ENCODE results near the gene CCDC138.
"Not testable (repeated sequence)": the region's sequence is repeated elsewhere in the genome, so short reads cannot be mapped to it uniquely, and the experiment has no call there.

CCDC138 gene

GRCh38 chr2:108786354-108787215, at the start of gene CCDC138:
Gene CCDC138, plus strand, starts transcription at chr2:108786771. Its CDS starts 52 bp downstream, at chr2:108786823.
- peak; percentile 84 for DNase-seq

- not testable (repeated sequence) for DNase-seq
These were observed 28.6 kb upstream of the CCDC138 start for GRCh38 chr2:108757973-108758372.

- not testable (repeated sequence) for DNase-seq
These were observed 24.0 kb upstream of the CCDC138 start for GRCh38 chr2:108762618-108763017.

- DNase-seq = not testable (repeated sequence)
These were observed 19.9 kb upstream of the CCDC138 start for GRCh38 chr2:108766671-108767070.

GRCh38 chr2:108767859-108768258, 18.7 kb upstream of the CCDC138 start:
- not testable (repeated sequence) for DNase-seq

- DNase-seq = no peak
These were observed 10.1 kb upstream of the CCDC138 start for GRCh38 chr2:108776475-108776874.

- DNase-seq = no peak
These were observed 7.7 kb upstream of the CCDC138 start for GRCh38 chr2:108778857-108779256.

GRCh38 chr2:108786008-108786353, 590 bp upstream of the CCDC138 start:
- DNase-seq = no peak

- DNase-seq = no peak
These were observed 608 bp downstream of the CCDC138 start for GRCh38 chr2:108787216-108787541.

GRCh38 chr2:108803045-108803736, 16.6 kb downstream of the CCDC138 start:
- DNase-seq = no peak

GRCh38 chr2:108805032-108805431, 18.5 kb downstream of the CCDC138 start:
- no peak for DNase-seq

- no peak for DNase-seq
These were observed 19.2 kb downstream of the CCDC138 start for GRCh38 chr2:108805782-108806181.

GRCh38 chr2:108806371-108807113, 20.0 kb downstream of the CCDC138 start:
- DNase-seq = no peak

GRCh38 chr2:108809936-108810335, 23.4 kb downstream of the CCDC138 start:
- no peak for DNase-seq

- no peak for DNase-seq
These were observed 24.7 kb downstream of the CCDC138 start for GRCh38 chr2:108810993-108811957.

- no peak for DNase-seq
These were observed 27.2 kb downstream of the CCDC138 start for GRCh38 chr2:108813732-108814131.

- no peak for DNase-seq
These were observed 33.9 kb downstream of the CCDC138 start for GRCh38 chr2:108820482-108820881.

- no peak for DNase-seq
These were observed 36.7 kb downstream of the CCDC138 start for GRCh38 chr2:108823286-108823685.

GRCh38 chr2:108824316-108825070, 37.9 kb downstream of the CCDC138 start:
- no peak for DNase-seq

GRCh38 chr2:108825254-108825653, 38.7 kb downstream of the CCDC138 start:
- DNase-seq = no peak

GRCh38 chr2:108825736-108826135, 39.2 kb downstream of the CCDC138 start:
- no peak for DNase-seq
